Measurements from ENCODE around the gene F8. TPM values are rescaled to one million over a fixed set of nuclear protein-coding genes. Genes with fewer than 3 reads are reported as not detected.

Gene F8
- total RNA-seq, 1 experiment from 2014 or later: 15.2 TPM

GRCh38 chrX:154986826-154987575, 35.5 kb downstream of the F8 start:
- ChIA-PET POLR2A (ENCODE audit: unreplicated experiment) (no interaction called here), CTCF (no interaction called here)
- Histone ChIP-seq H3K9me2 (ENCODE audit: insufficient read depth) (no peaks in the 10 kb centered on the region), H4K20me1 (ENCODE audit: insufficient read depth) (no peaks in the 10 kb centered on the region), H3K4me3 (no peak overlapping the region), H3K4me2 (no peak overlapping the region), H3K27ac (no peak overlapping the region), H3K9me3 (ENCODE audit: insufficient read depth, low read depth) (no peaks in the 10 kb centered on the region), H2AFZ (no peak overlapping the region), H3F3A (ENCODE audit: insufficient read depth, low read depth) (no peaks in the 10 kb centered on the region), H3K79me2 (ENCODE audit: low read depth) (no peaks in the 10 kb centered on the region), H3K4me1 (replicated peaks; ENCODE audit: insufficient read depth) (no peaks in the 10 kb centered on the region), H3K27me3 (ENCODE audit: insufficient read depth, low read depth) (no peaks in the 10 kb centered on the region), H3K36me3 (ENCODE audit: low read depth) (no peaks in the 10 kb centered on the region)
- no peak; the same call in 1 of the 2 replicates for TF ChIP-seq CTCF (conservative IDR thresholded peaks at IDR 0.05)
- TF ChIP-seq EZH2 (IDR thresholded peaks at IDR 0.05; ENCODE audit: low read depth): no peak
- no peak for DNase-seq
- no TSS peak for BruUV-seq (replicated peaks)
- intact Hi-C loops (cut with micrococcal nuclease; ENCODE audit: unreplicated experiment): loop anchor here (10.0 kb wide), 2 partner anchors 228 to 668 kb away; partner anchors contain the start of gene VBP1

DNA sequence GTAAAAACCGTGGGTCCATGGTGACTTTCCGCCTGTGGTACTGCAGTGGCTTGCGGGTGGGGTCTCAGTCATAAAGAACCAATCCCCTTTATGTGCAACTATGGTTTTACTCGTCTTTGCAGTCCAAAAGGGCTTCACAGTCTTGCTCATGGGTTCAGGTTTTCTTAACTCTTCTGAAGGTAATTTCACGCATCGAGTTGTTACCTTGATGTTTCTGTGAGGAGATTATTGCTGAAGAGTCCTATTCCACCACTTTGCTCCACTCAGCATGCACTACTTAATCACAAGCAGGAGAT, 41.5 kb downstream of the F8 start:
- H3K4me1 ChIP-seq (replicated peaks; ENCODE audit: insufficient read depth): no peaks in the 10 kb centered on the region
- ChIA-PET CTCF (no interaction called here), POLR2A (ENCODE audit: unreplicated experiment) (no interaction called here)
- DNase-seq: no peak
- H2AFZ ChIP-seq: peak overlapping the region; percentile 49; the same call in 1 of the 2 replicates
- BruUV-seq (replicated peaks): no TSS peak
- H3K27ac ChIP-seq: no peak overlapping the region
- no peaks in the 10 kb centered on the region for H3K79me2 ChIP-seq (ENCODE audit: low read depth)
- H3K4me3 ChIP-seq: peak overlapping the region; percentile 52; the same call in 1 of the 2 replicates
- H3K27me3 ChIP-seq (ENCODE audit: insufficient read depth, low read depth): no peaks in the 10 kb centered on the region
- H4K20me1 ChIP-seq (ENCODE audit: insufficient read depth): no peaks in the 10 kb centered on the region
- peak; percentile 17; the same call in 1 of the 2 replicates for TF ChIP-seq CTCF (conservative IDR thresholded peaks at IDR 0.05)
- TF ChIP-seq EZH2 (IDR thresholded peaks at IDR 0.05; ENCODE audit: low read depth): no peak
- H3K36me3 ChIP-seq (ENCODE audit: low read depth): no peaks in the 10 kb centered on the region
- intact Hi-C loops (cut with micrococcal nuclease; ENCODE audit: unreplicated experiment): loop anchor here (1.0 to 10.0 kb wide), 6 partner anchors 76 to 839 kb away; partner anchors contain the start of gene VBP1
- H3K9me2 ChIP-seq (ENCODE audit: insufficient read depth): no peaks in the 10 kb centered on the region
- H3K4me2 ChIP-seq: peak overlapping the region; percentile 75
- no peaks in the 10 kb centered on the region for H3F3A ChIP-seq (ENCODE audit: insufficient read depth, low read depth)
- H3K9me3 ChIP-seq (ENCODE audit: insufficient read depth, low read depth): no peaks in the 10 kb centered on the region

DNA sequence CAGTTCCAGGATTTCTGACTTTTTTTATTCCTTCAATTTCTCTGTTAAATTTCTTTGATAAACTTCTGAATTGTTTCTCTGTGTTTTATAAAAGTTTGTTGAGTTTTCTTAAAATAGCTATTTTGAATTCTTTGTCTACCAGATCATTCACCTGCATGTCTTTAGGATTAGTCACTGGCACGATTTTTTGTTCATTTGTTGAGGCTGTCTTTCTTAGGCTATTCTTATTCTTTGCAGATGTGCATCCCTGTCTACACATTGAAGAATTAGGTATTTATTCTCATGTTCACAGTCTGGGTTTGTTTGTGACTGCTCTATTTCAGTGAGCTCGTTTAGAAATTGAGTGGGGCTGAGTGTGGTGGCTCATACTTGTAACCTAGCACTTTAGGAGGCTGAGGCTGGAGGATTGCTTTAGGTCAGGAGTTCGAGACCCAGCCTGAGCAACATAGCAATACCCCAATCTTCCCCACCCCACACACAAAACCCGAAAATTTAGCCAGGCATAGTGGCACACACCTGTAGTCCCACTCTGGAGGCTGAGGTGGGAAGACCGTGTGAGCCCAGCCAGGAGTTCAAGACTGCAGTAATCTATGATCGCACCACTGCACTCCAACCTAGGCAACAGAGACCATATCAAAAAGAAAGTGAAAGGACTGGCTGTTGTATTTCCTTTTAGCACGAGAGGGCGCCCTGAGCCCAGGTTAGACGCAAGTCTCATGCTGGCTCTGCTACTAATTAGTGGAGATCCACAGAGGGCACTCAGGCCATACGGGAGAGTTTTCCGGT, 42.0 kb downstream of the F8 start:
- CTCF ChIA-PET: no interaction called here
- no peak for TF ChIP-seq EZH2 (IDR thresholded peaks at IDR 0.05; ENCODE audit: low read depth)
- peak; percentile 79 for TF ChIP-seq CTCF (conservative IDR thresholded peaks at IDR 0.05)
- peak overlapping the region; percentile 49; the same call in 1 of the 2 replicates for H2AFZ ChIP-seq
- peak overlapping the region; percentile 52; the same call in 1 of the 2 replicates for H3K4me3 ChIP-seq
- H3F3A ChIP-seq (ENCODE audit: insufficient read depth, low read depth): no peaks in the 10 kb centered on the region
- H3K79me2 ChIP-seq (ENCODE audit: low read depth): no peaks in the 10 kb centered on the region
- no peaks in the 10 kb centered on the region for H3K9me2 ChIP-seq (ENCODE audit: insufficient read depth)
- intact Hi-C loops (cut with micrococcal nuclease; ENCODE audit: unreplicated experiment): loop anchor here (1.0 to 10.0 kb wide), 7 partner anchors 47 to 840 kb away; partner anchors contain the start of gene VBP1
- no peaks in the 10 kb centered on the region for H4K20me1 ChIP-seq (ENCODE audit: insufficient read depth)
- DNase-seq: peak; percentile 42 to 79
- H3K4me1 ChIP-seq (replicated peaks; ENCODE audit: insufficient read depth): no peaks in the 10 kb centered on the region
- no peak overlapping the region for H3K27ac ChIP-seq
- H3K4me2 ChIP-seq: peak overlapping the region; percentile 75
- POLR2A ChIA-PET (ENCODE audit: unreplicated experiment): interaction anchor here (0.5 kb wide), 1 partner anchor 85 kb away, joined by 4 read pairs; no protein-coding TSS in a partner anchor
- H3K36me3 ChIP-seq (ENCODE audit: low read depth): no peaks in the 10 kb centered on the region
- no TSS peak for BruUV-seq (replicated peaks)
- no peaks in the 10 kb centered on the region for H3K9me3 ChIP-seq (ENCODE audit: insufficient read depth, low read depth)
- H3K27me3 ChIP-seq (ENCODE audit: insufficient read depth, low read depth): no peaks in the 10 kb centered on the region
